ENCODE data around the gene CNN1.

DNA sequence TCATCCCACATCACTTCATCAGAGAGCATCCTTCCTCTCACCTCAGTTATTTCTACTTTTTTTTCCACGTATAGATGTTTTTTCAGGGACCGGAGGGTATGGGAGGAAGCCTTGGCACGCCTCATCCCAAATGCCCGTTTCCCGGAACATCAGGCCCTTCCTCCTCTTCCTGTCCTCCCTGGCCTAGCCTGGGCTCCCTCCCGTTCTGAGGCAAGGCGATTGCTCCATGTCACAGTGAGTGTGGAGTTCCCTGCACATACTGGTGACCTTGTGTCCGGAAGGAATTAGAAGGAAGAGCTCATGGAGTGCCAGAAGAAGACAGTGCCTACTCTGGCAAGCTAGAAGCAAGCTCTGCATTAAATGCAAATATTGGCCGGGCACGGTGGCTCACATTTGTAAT is 57.5 kb downstream of the CNN1 start:
- TF ChIP-seq, protein P1, sequence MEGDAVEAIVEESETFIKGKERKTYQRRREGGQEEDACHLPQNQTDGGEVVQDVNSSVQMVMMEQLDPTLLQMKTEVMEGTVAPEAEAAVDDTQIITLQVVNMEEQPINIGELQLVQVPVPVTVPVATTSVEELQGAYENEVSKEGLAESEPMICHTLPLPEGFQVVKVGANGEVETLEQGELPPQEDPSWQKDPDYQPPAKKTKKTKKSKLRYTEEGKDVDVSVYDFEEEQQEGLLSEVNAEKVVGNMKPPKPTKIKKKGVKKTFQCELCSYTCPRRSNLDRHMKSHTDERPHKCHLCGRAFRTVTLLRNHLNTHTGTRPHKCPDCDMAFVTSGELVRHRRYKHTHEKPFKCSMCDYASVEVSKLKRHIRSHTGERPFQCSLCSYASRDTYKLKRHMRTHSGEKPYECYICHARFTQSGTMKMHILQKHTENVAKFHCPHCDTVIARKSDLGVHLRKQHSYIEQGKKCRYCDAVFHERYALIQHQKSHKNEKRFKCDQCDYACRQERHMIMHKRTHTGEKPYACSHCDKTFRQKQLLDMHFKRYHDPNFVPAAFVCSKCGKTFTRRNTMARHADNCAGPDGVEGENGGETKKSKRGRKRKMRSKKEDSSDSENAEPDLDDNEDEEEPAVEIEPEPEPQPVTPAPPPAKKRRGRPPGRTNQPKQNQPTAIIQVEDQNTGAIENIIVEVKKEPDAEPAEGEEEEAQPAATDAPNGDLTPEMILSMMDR (IDR thresholded peaks at IDR 0.05) = no peak
- no peak for TF ChIP-seq POLR2A (IDR thresholded peaks at IDR 0.05)
